ENCODE data around the gene B3GALT4.
"Not testable (repeated sequence)": the region's sequence is repeated elsewhere in the genome, so short reads cannot be mapped to it uniquely, and the experiment has no call there.

B3GALT4 gene

GRCh38 chr6:33252759-33253158 is 24.2 kb upstream of the B3GALT4 start:
- H3K4me3 ChIP-seq (ENCODE audit: low read depth, low read length) = no peak overlapping the region
- TF ChIP-seq CTCF (IDR thresholded peaks at IDR 0.05; ENCODE audit: borderline replicate concordance, insufficient read depth, low read depth, low read length) = no peak

- no peak for TF ChIP-seq CTCF (IDR thresholded peaks at IDR 0.05; ENCODE audit: borderline replicate concordance, insufficient read depth, low read depth, low read length)
- H3K4me3 ChIP-seq (ENCODE audit: low read depth, low read length) = no peak overlapping the region
Measured at GRCh38 chr6:33254591-33254990, 22.3 kb upstream of the B3GALT4 start.

- TF ChIP-seq CTCF (IDR thresholded peaks at IDR 0.05; ENCODE audit: borderline replicate concordance, insufficient read depth, low read depth, low read length) = no peak
- H3K4me3 ChIP-seq (ENCODE audit: low read depth, low read length) = no peak overlapping the region
Measured at GRCh38 chr6:33259032-33259431, 17.9 kb upstream of the B3GALT4 start.

GRCh38 chr6:33262490-33262889 is 14.4 kb upstream of the B3GALT4 start:
- not testable (repeated sequence) for H3K4me3 ChIP-seq (ENCODE audit: low read depth, low read length)

- no peak overlapping the region for H3K4me3 ChIP-seq (ENCODE audit: low read depth, low read length)
- TF ChIP-seq CTCF (IDR thresholded peaks at IDR 0.05; ENCODE audit: borderline replicate concordance, insufficient read depth, low read depth, low read length) = no peak
Measured at GRCh38 chr6:33264015-33264414, 12.9 kb upstream of the B3GALT4 start.

- no peak for TF ChIP-seq CTCF (IDR thresholded peaks at IDR 0.05; ENCODE audit: borderline replicate concordance, insufficient read depth, low read depth, low read length)
- peak overlapping the region; percentile 61 for H3K4me3 ChIP-seq (ENCODE audit: low read depth, low read length)
Measured at GRCh38 chr6:33271117-33271467, 5.8 kb upstream of the B3GALT4 start.

- TF ChIP-seq CTCF (IDR thresholded peaks at IDR 0.05; ENCODE audit: borderline replicate concordance, insufficient read depth, low read depth, low read length) = no peak
- H3K4me3 ChIP-seq (ENCODE audit: low read depth, low read length) = peak within 1 kb of the TSS; percentile 61
Measured at GRCh38 chr6:33271468-33272274, 5.3 kb upstream of the B3GALT4 start, which contains the start of the genes RPS18 and VPS52. TSS of gene RPS18 (plus strand) at chr6:33272075. CDS start at chr6:33272120, 45 bp downstream. TSS of gene VPS52 (minus strand) at chr6:33271876. CDS start at chr6:33271675, 201 bp downstream.

Data from GM12875 (cell line).